ENCODE data around the gene VPS37D. TPM values are rescaled to one million over a fixed set of nuclear protein-coding genes. Genes with fewer than 3 reads are reported as not detected.

VPS37D gene
- polyA plus RNA-seq, 1 donor (not counting 4 experiments of a cell fraction or from before 2014, with no cell fraction given): 0.81 TPM

Small RNAs within 50 kb of the gene (small RNA-seq; reads per million reads assigned to genes)
- 0 to 0.50 (median 0.13) reads per million in 3 experiments for gene MIR4284 (ENCODE audit: insufficient read length in 3 of 3, low read depth in 3 of 3, low replicate concordance in 1 of 3)

Other genes with a start within 250 kb of the VPS37D start
- gene FZD9, start 234.1 kb upstream of the VPS37D start, polyA plus RNA-seq: 0.08 to 0.16 TPM (median 0.13 TPM) in 3 replicates
- gene BAZ1B, start 145.5 kb upstream of the VPS37D start, polyA plus RNA-seq: 14.2 to 24.3 TPM (median 23.6 TPM) in 3 replicates
- gene BCL7B, start 110.1 kb upstream of the VPS37D start, polyA plus RNA-seq: 38.5 to 49.6 TPM (median 41.0 TPM) in 3 replicates
- gene TBL2, start 89.3 kb upstream of the VPS37D start, polyA plus RNA-seq: 29.4 to 39.9 TPM (median 31.2 TPM) in 3 replicates
- 0.05 to 0.14 TPM (median 0.05 TPM) in 3 replicates for gene MLXIPL, start 43.3 kb upstream of the VPS37D start, polyA plus RNA-seq
- 4.9 to 5.7 TPM (median 5.0 TPM) in 3 replicates for gene DNAJC30, start 15.6 kb downstream of the VPS37D start, polyA plus RNA-seq
- 47.1 to 87.5 TPM (median 72.0 TPM) in 3 replicates for gene BUD23, start 15.8 kb downstream of the VPS37D start, polyA plus RNA-seq
- gene STX1A, start 51.8 kb downstream of the VPS37D start, polyA plus RNA-seq: 19.4 to 37.9 TPM (median 22.4 TPM) in 3 replicates
- 11.3 to 15.2 TPM (median 11.5 TPM) in 3 replicates for gene ABHD11, start 71.0 kb downstream of the VPS37D start, polyA plus RNA-seq
- gene CLDN3, start 102.4 kb downstream of the VPS37D start, polyA plus RNA-seq: not detected in 3 replicates
- gene CLDN4, start 163.2 kb downstream of the VPS37D start, polyA plus RNA-seq: 7.2 to 14.8 TPM (median 13.7 TPM) in 3 replicates
- 0.90 to 1.4 TPM (median 0.97 TPM) in 3 replicates for gene METTL27, start 174.7 kb downstream of the VPS37D start, polyA plus RNA-seq
- gene TMEM270, start 193.3 kb downstream of the VPS37D start, polyA plus RNA-seq: not detected in 3 replicates